HL-60 (cell line): Measurements from ENCODE around the gene COMMD6.

Source experiments
- DNase-seq, 2 experiments: peaks; one replicate each; pipeline ENCODE4 v3.0.0-alpha.2; 2010 to 2020; ENCODE audit warnings: low read depth in 1 of 2, low spot score in 1 of 2
- H3K27ac ChIP-seq: fragments of 250-450 bp; sonication (Bioruptor Pico); replicated peaks from 2 replicates; pipeline ENCODE4 v1.5.1; 2020; ENCODE audit warnings: mild to moderate bottlenecking, moderate library complexity
- H3K27me3 ChIP-seq: fragments of 250-450 bp; sonication (Bioruptor Pico); 2 replicates; pipeline ENCODE4 v1.5.1; 2021; ENCODE audit warnings: mild to moderate bottlenecking, moderate library complexity; ENCODE audit not compliant: insufficient read depth, poor library complexity, severe bottlenecking
- H3K4me3 ChIP-seq: replicated peaks from 2 replicates; pipeline ENCODE4 v1.5.1; 2011; ENCODE audit warnings: mild to moderate bottlenecking, control low read depth, low read length; ENCODE audit not compliant: insufficient read depth
- GABPA ChIP-seq: IDR thresholded peaks from 2 replicates; pipeline ENCODE4 v1.6.1; 2012; ENCODE audit warnings: low read depth
- SPI1 ChIP-seq: IDR thresholded peaks from 2 replicates; pipeline ENCODE4 v1.6.1; 2012; ENCODE audit warnings: low read depth, mild to moderate bottlenecking, borderline replicate concordance
- TF ChIP-seq, protein P1 (sequence below): IDR thresholded peaks from 2 replicates; pipeline ENCODE4 v1.6.1; 2012; ENCODE audit warnings: low read depth; ENCODE audit not compliant: insufficient replicate concordance
- TF ChIP-seq, protein P2 (sequence below): IDR thresholded peaks from one replicate; pipeline ENCODE4 v1.5.1; 2011; ENCODE audit warnings: low read length, control low read depth, inconsistent platforms; ENCODE audit not compliant: insufficient read depth

COMMD6 gene

DNA sequence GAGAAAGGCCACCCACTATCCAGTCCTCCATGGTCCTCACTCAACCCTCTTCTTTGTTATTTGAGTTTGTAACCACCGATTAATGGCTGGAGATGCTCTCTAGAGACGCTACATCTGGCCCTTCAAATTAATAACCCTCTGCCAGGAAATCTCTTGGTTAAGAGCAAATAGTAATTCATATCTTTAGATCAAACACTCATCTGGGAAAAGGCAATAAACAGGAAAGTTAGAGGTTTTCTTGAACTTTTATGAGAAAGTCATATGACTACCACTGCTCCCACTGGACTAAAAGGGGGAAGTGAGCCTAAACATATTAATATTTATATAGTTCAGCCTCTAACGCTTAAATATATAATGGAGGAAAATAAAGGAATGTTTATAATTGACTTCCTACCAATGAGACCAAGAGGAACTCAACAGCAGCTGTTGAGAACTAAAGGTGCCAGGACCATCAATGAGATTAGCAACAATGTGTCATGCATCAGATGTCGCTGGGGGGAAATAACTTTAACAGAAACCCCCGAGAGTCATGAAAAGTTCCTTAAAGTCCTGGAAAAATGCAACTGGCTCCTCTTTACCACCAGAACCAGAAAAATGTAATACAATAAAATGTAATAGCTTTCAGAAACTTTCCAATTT lies 58.4 kb downstream of the COMMD6 start:
- Histone ChIP-seq H3K4me3 (no peak overlapping the region), H3K27ac (no peak overlapping the region), H3K27me3 (no peaks in the 10 kb centered on the region)
- DNase-seq: no peak
- TF ChIP-seq, protein P1, sequence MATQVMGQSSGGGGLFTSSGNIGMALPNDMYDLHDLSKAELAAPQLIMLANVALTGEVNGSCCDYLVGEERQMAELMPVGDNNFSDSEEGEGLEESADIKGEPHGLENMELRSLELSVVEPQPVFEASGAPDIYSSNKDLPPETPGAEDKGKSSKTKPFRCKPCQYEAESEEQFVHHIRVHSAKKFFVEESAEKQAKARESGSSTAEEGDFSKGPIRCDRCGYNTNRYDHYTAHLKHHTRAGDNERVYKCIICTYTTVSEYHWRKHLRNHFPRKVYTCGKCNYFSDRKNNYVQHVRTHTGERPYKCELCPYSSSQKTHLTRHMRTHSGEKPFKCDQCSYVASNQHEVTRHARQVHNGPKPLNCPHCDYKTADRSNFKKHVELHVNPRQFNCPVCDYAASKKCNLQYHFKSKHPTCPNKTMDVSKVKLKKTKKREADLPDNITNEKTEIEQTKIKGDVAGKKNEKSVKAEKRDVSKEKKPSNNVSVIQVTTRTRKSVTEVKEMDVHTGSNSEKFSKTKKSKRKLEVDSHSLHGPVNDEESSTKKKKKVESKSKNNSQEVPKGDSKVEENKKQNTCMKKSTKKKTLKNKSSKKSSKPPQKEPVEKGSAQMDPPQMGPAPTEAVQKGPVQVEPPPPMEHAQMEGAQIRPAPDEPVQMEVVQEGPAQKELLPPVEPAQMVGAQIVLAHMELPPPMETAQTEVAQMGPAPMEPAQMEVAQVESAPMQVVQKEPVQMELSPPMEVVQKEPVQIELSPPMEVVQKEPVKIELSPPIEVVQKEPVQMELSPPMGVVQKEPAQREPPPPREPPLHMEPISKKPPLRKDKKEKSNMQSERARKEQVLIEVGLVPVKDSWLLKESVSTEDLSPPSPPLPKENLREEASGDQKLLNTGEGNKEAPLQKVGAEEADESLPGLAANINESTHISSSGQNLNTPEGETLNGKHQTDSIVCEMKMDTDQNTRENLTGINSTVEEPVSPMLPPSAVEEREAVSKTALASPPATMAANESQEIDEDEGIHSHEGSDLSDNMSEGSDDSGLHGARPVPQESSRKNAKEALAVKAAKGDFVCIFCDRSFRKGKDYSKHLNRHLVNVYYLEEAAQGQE: no peak
- TF ChIP-seq GABPA (no peak), SPI1 (peak; percentile 14; the same call in 1 of the 2 replicates)

DNA sequence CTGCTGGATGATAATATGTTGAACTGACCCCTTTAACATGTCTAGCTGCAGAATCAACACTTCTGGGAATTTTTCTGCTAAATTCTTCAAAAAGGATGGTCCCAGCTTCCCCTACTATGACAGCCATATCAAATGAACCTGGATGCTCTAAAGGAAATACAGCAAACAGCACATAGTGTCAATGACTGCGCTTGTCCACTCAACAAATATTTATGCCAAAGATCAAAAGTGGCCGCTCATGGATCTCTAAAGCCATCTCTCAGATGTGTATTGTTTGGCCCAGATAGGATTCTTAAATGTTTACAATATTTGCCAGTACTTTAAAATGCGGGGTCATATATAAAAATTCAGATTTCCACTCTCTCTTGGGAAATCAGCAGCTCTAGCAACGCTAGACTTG lies 59.0 kb downstream of the COMMD6 start:
- H3K4me3 ChIP-seq: no peak overlapping the region
- no peak overlapping the region for H3K27ac ChIP-seq
- TF ChIP-seq SPI1: no peak
- TF ChIP-seq, protein P2, sequence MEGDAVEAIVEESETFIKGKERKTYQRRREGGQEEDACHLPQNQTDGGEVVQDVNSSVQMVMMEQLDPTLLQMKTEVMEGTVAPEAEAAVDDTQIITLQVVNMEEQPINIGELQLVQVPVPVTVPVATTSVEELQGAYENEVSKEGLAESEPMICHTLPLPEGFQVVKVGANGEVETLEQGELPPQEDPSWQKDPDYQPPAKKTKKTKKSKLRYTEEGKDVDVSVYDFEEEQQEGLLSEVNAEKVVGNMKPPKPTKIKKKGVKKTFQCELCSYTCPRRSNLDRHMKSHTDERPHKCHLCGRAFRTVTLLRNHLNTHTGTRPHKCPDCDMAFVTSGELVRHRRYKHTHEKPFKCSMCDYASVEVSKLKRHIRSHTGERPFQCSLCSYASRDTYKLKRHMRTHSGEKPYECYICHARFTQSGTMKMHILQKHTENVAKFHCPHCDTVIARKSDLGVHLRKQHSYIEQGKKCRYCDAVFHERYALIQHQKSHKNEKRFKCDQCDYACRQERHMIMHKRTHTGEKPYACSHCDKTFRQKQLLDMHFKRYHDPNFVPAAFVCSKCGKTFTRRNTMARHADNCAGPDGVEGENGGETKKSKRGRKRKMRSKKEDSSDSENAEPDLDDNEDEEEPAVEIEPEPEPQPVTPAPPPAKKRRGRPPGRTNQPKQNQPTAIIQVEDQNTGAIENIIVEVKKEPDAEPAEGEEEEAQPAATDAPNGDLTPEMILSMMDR: no peak
- TF ChIP-seq, protein P1: no peak
- H3K27me3 ChIP-seq: no peaks in the 10 kb centered on the region
- DNase-seq: no peak
